H9 (cell line): Measurements from ENCODE around the gene PTPN2. TPM values are rescaled to one million over a fixed set of nuclear protein-coding genes. Genes with fewer than 3 reads are reported as not detected.
A peak's percentile ranks its signal among the peaks of the same experiment; 100 is the strongest.

Experiments used
- DNase-seq: peaks from one replicate; pipeline ENCODE4 v3.0.0-alpha.2; 2017
- H2AFZ ChIP-seq: one replicate; pipeline ENCODE4 v1.6.1; 2013; ENCODE audit warnings: mild to moderate bottlenecking, low read length, control low read depth, moderate library complexity
- H2AK5ac ChIP-seq: 2 replicates; pipeline ENCODE4 v1.6.1; 2013; ENCODE audit warnings: low read length, control low read depth, mixed read lengths; ENCODE audit not compliant: insufficient read length
- H2BK120ac ChIP-seq: one replicate; pipeline ENCODE4 v1.6.1; 2013; ENCODE audit warnings: low read depth, mild to moderate bottlenecking, low read length, control low read depth, inconsistent platforms; ENCODE audit not compliant: poor library complexity, severe bottlenecking
- H2BK12ac ChIP-seq: 2 replicates; pipeline ENCODE4 v1.6.1; 2013; ENCODE audit warnings: low read length, control low read depth, mixed read lengths, low read depth; ENCODE audit not compliant: insufficient read length
- H2BK15ac ChIP-seq: 2 replicates; pipeline ENCODE4 v1.6.1; 2013; ENCODE audit warnings: low read depth, low read length, control low read depth
- H2BK20ac ChIP-seq: one replicate; pipeline ENCODE4 v1.6.1; 2013; ENCODE audit warnings: low read depth, mild to moderate bottlenecking, low read length, control low read depth, inconsistent platforms; ENCODE audit not compliant: poor library complexity, severe bottlenecking
- H2BK5ac ChIP-seq: 2 replicates; pipeline ENCODE4 v1.6.1; 2013; ENCODE audit warnings: low read length, control low read depth, mixed read lengths; ENCODE audit not compliant: insufficient read length
- H3K14ac ChIP-seq: 2 replicates; pipeline ENCODE4 v1.6.1; 2013; ENCODE audit warnings: low read length, control low read depth; ENCODE audit not compliant: insufficient read depth
- H3K18ac ChIP-seq: 2 replicates; pipeline ENCODE4 v1.6.1; 2013; ENCODE audit warnings: low read depth, mild to moderate bottlenecking, mixed read lengths, low read length, control low read depth; ENCODE audit not compliant: insufficient read length
- H3K23ac ChIP-seq: 2 replicates; pipeline ENCODE4 v1.6.1; 2013; ENCODE audit warnings: low read length, control low read depth, mixed read lengths, low read depth; ENCODE audit not compliant: insufficient read length
- H3K23me2 ChIP-seq: 2 replicates; pipeline ENCODE4 v1.6.1; 2013; ENCODE audit warnings: low read depth, mild to moderate bottlenecking, mixed read lengths, low read length, control low read depth; ENCODE audit not compliant: insufficient read length, poor library complexity, severe bottlenecking
- H3K27ac ChIP-seq: 2 replicates; pipeline ENCODE4 v1.5.1; 2013; ENCODE audit warnings: low read length, control low read depth, mixed read lengths, low read depth; ENCODE audit not compliant: insufficient read length
- H3K27me3 ChIP-seq: 2 replicates; pipeline ENCODE4 v1.6.1; 2013; ENCODE audit warnings: low read length, control low read depth, inconsistent platforms; ENCODE audit not compliant: insufficient read depth
- H3K4ac ChIP-seq: 2 replicates; pipeline ENCODE4 v1.6.1; 2013; ENCODE audit warnings: low read depth, mild to moderate bottlenecking, control low read depth, inconsistent platforms, low read length, moderate library complexity
- H3K4me1 ChIP-seq: 2 replicates; pipeline ENCODE4 v1.6.1; 2013; ENCODE audit warnings: low read length, control low read depth, inconsistent platforms; ENCODE audit not compliant: insufficient read depth
- H3K4me2 ChIP-seq: 2 replicates; pipeline ENCODE4 v1.6.1; 2013; ENCODE audit warnings: low read length, control low read depth, mixed read lengths; ENCODE audit not compliant: insufficient read length, insufficient read depth
- H3K56ac ChIP-seq: 2 replicates; pipeline ENCODE4 v1.6.1; 2013; ENCODE audit warnings: low read depth, mild to moderate bottlenecking, mixed read lengths, low read length, control low read depth; ENCODE audit not compliant: insufficient read length
- H3K79me1 ChIP-seq: 2 replicates; pipeline ENCODE4 v1.6.1; 2013; ENCODE audit warnings: low read depth, mild to moderate bottlenecking, moderate library complexity, low read length, control low read depth, inconsistent platforms; ENCODE audit not compliant: insufficient read depth, poor library complexity, severe bottlenecking
- H3K79me2 ChIP-seq: 2 replicates; pipeline ENCODE4 v1.6.1; 2013; ENCODE audit warnings: low read length, control low read depth, inconsistent platforms; ENCODE audit not compliant: insufficient read depth
- H3K9ac ChIP-seq: 2 replicates; pipeline ENCODE4 v1.6.1; 2013; ENCODE audit warnings: low read length, control low read depth, mixed read lengths; ENCODE audit not compliant: insufficient read length; ENCODE audit errors: extremely low read depth
- H3K9me3 ChIP-seq: one replicate; pipeline ENCODE4 v1.6.1; 2013; ENCODE audit warnings: low read depth, low read length, inconsistent platforms; ENCODE audit not compliant: control insufficient read depth
- H3T11ph ChIP-seq: one replicate; pipeline ENCODE4 v1.6.1; 2013; ENCODE audit warnings: mild to moderate bottlenecking, low read length, control low read depth, inconsistent platforms
- H4K20me1 ChIP-seq: one replicate; pipeline ENCODE4 v1.6.1; 2013; ENCODE audit not compliant: control insufficient read depth, insufficient read length, insufficient read depth
- H4K5ac ChIP-seq: 2 replicates; pipeline ENCODE4 v1.6.1; 2013; ENCODE audit warnings: low read depth, mild to moderate bottlenecking, mixed read lengths, low read length, control low read depth; ENCODE audit not compliant: insufficient read length
- H4K8ac ChIP-seq: replicated peaks from 2 replicates; pipeline ENCODE4 v1.6.1; 2013; ENCODE audit warnings: low read length, control low read depth, mixed read lengths, low read depth; ENCODE audit not compliant: insufficient read length
- H4K91ac ChIP-seq: 2 replicates; pipeline ENCODE4 v1.6.1; 2013; ENCODE audit warnings: low read depth, mild to moderate bottlenecking, moderate library complexity, mixed read lengths, low read length, control low read depth; ENCODE audit not compliant: insufficient read length
- H3K27ac Mint-ChIP-seq, 3 experiments: 2 replicates in 2 of 3; 3 replicates in 1 of 3; pipeline ENCODE4 v1.8.0; 2020 to 2021; ENCODE audit warnings: mixed read lengths in 3 of 3, mild to moderate bottlenecking in 1 of 3, moderate library complexity in 1 of 3
- H3K27me3 Mint-ChIP-seq: 2 replicates; pipeline ENCODE4 v1.8.0; 2021; ENCODE audit warnings: low read depth, mild to moderate bottlenecking, moderate library complexity, mixed read lengths
- H3K36me3 Mint-ChIP-seq, 3 experiments: 2 replicates in 2 of 3; 3 replicates in 1 of 3; pipeline ENCODE4 v1.8.0; 2020 to 2021; ENCODE audit warnings: low read depth in 3 of 3, mixed read lengths in 3 of 3; ENCODE audit not compliant: insufficient read depth in 1 of 3
- H3K4me1 Mint-ChIP-seq, 2 experiments: 2 replicates each; pipeline ENCODE4 v1.8.0; 2020; ENCODE audit warnings: mixed read lengths in 2 of 2
- H3K4me3 Mint-ChIP-seq, 2 experiments: 2 replicates in 1 of 2; 3 replicates in 1 of 2; pipeline ENCODE4 v1.8.0; 2020 to 2021; ENCODE audit warnings: mild to moderate bottlenecking in 2 of 2, mixed read lengths in 2 of 2, moderate library complexity in 1 of 2
- H3K9me3 Mint-ChIP-seq, 2 experiments: 2 replicates in 1 of 2; 3 replicates in 1 of 2; pipeline ENCODE4 v1.8.0; 2020; ENCODE audit warnings: mild to moderate bottlenecking in 2 of 2, mixed read lengths in 2 of 2, moderate library complexity in 1 of 2
- WGBS: extraction: QIAGEN DNeasy Blood & Tissue Kit; methylation state at CpG from one replicate; pipeline ENCODE4 v1.1.7; 2013; ENCODE audit warnings: missing lambda C conversion rate, low lambda C conversion rate, mixed read lengths; ENCODE audit not compliant: insufficient read length; ENCODE audit errors: extremely low coverage; 5-methylcytosine and 5-hydroxymethylcytosine counted together
- total RNA-seq: library from RNA; stranded (reverse); gene quantifications from 2 replicates; pipeline ENCODE4 v1.2.1, GENCODE V29; 2021
- TF ChIP-seq, protein P1 (sequence below): fragments of 200-600 bp; sonication (generic); conservative IDR thresholded peaks from 3 replicates; pipeline ENCODE4 v1.8.0; 2021; ENCODE audit warnings: antibody characterized with exemption, mild to moderate bottlenecking

Gene PTPN2
- total RNA-seq, 1 experiment from 2014 or later: 48.7 TPM

DNA sequence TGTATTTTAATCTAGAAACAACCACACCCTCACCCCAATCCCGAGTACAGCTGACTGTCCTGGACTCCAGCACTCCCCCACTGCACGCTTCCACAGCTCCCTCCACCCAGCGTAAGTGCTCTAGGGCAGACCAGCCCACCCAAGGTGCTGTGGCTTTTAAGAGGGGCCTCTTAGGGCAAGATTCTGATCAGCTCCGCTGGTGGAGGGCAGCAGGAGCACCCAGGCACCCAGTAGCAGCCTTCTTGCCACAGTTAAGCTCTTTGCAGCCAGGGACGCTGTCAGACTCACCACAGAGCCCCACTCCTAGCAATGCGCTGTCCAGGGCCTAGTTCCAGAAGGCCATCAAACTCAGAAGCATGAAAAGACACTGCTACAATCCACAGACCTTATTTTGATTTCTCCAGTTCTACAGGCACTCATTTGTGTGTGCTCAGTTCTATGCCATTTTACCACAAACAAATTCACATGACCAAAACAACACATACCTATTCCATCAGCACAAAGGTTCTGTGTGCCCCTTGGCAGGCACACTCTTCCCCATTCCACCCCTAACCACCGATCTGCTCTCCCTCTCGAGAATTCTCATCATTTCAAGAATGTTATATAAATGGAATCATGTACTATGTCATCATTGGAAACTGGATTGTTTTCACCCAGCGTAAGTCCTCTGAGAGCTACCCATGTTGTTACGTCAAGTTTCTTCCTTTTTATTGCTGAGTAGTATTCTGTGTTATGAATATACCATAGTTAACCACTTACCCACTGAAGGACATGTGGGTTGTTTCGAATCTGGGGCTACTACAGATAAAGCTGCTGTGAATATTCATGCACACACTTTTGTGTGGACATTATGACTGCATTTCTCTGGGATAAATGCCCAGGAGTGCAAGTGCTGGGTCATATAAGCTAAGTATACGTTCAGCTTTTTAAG lies 40.4 kb downstream of the PTPN2 start:
- no peak overlapping the region for H3K4me2 ChIP-seq
- H2AFZ ChIP-seq: no peak overlapping the region
- no peaks in the 10 kb centered on the region for H3K79me1 ChIP-seq
- H4K91ac ChIP-seq: no peak overlapping the region
- Mint-ChIP-seq H3K9me3 (no peaks in the 10 kb centered on the region), H3K4me1 (peaks cover 14 to 21% of the 10 kb centered on the region in 2 experiments), H3K27me3 (no peaks in the 10 kb centered on the region), H3K27ac (peak overlapping the region; percentile 10 to 27 (median 13); a peak in 2 of 7 replicates), H3K36me3 (peaks cover 0 to 3% (median 2%) of the 10 kb centered on the region in 3 experiments; a peak in 2 of 7 replicates), H3K4me3 (no peak overlapping the region)
- WGBS: no CpG with 5 or more reads among the region's 12 CpGs
- no peaks in the 10 kb centered on the region for H3K27me3 ChIP-seq
- H3K18ac ChIP-seq: no peak overlapping the region
- H3K4ac ChIP-seq: no peak overlapping the region
- H2BK15ac ChIP-seq: no peak overlapping the region
- no peak overlapping the region; the same call in 1 of the 2 replicates for H3K14ac ChIP-seq
- H2BK20ac ChIP-seq: no peak overlapping the region
- H4K20me1 ChIP-seq: no peaks in the 10 kb centered on the region
- H2BK5ac ChIP-seq: no peak overlapping the region
- no peak for DNase-seq
- no peaks in the 10 kb centered on the region for H3K9me3 ChIP-seq
- H2AK5ac ChIP-seq: no peak overlapping the region
- H2BK120ac ChIP-seq: no peak overlapping the region
- no peaks in the 10 kb centered on the region for H3K4me1 ChIP-seq
- no peak overlapping the region for H3K9ac ChIP-seq
- H3K23ac ChIP-seq: no peak overlapping the region
- H2BK12ac ChIP-seq: no peak overlapping the region
- H3T11ph ChIP-seq: no peak overlapping the region
- no peak overlapping the region for H3K56ac ChIP-seq
- TF ChIP-seq, protein P1, sequence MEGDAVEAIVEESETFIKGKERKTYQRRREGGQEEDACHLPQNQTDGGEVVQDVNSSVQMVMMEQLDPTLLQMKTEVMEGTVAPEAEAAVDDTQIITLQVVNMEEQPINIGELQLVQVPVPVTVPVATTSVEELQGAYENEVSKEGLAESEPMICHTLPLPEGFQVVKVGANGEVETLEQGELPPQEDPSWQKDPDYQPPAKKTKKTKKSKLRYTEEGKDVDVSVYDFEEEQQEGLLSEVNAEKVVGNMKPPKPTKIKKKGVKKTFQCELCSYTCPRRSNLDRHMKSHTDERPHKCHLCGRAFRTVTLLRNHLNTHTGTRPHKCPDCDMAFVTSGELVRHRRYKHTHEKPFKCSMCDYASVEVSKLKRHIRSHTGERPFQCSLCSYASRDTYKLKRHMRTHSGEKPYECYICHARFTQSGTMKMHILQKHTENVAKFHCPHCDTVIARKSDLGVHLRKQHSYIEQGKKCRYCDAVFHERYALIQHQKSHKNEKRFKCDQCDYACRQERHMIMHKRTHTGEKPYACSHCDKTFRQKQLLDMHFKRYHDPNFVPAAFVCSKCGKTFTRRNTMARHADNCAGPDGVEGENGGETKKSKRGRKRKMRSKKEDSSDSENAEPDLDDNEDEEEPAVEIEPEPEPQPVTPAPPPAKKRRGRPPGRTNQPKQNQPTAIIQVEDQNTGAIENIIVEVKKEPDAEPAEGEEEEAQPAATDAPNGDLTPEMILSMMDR: no peak
- H4K8ac ChIP-seq: no peak overlapping the region
- no peak overlapping the region for H4K5ac ChIP-seq
- no peaks in the 10 kb centered on the region for H3K23me2 ChIP-seq
- H3K27ac ChIP-seq: no peak overlapping the region
- H3K79me2 ChIP-seq: peaks cover 2% of the 10 kb centered on the region; the same call in 1 of the 2 replicates
